ENCODE measurements around the gene MAP7D1.

- no peak for TF ChIP-seq CTCF (conservative IDR thresholded peaks at IDR 0.05 in 1 of 2, IDR thresholded peaks at IDR 0.05 in 1 of 2; ENCODE audit: low read depth in 1 of 2, low read length in 2 of 2)
- no peak for TF ChIP-seq EZH2 (IDR thresholded peaks at IDR 0.05; ENCODE audit: low read length, missing control alignments)
These were observed 55.9 kb downstream of the MAP7D1 start for GRCh38 chr1:36211841-36212240.
